ENCODE results near the gene OMP.
A peak's percentile ranks its signal among the peaks of the same experiment; 100 is the strongest.

The OMP gene

GRCh38 chr11:77090373-77091111 is 12.1 kb upstream of the OMP start:
- Histone ChIP-seq H3K27me3 (peaks cover 11% of the 10 kb centered on the region), H3K4me1 (ENCODE audit: control insufficient read depth in 1 of 2, insufficient read depth in 1 of 2, low read depth in 1 of 2, low read length in 1 of 2) (no peaks in the 10 kb centered on the region), H3K27ac (no peak overlapping the region), H3K36me3 (no peaks in the 10 kb centered on the region), H3K4me3 (ENCODE audit: low read depth in 1 of 2, low read length in 1 of 2) (no peak overlapping the region), H3K9me3 (no peaks in the 10 kb centered on the region)
- TF ChIP-seq CTCF (IDR thresholded peaks at IDR 0.05), result no peak

- H3K36me3 ChIP-seq, result no peaks in the 10 kb centered on the region
- peak; percentile 19 for TF ChIP-seq CTCF (IDR thresholded peaks at IDR 0.05)
These were observed 11.3 kb upstream of the OMP start for GRCh38 chr11:77091146-77091940.

GRCh38 chr11:77092382-77092781 is 10.3 kb upstream of the OMP start:
- Histone ChIP-seq H3K27ac (no peak overlapping the region), H3K27me3 (peaks cover 11% of the 10 kb centered on the region), H3K4me1 (ENCODE audit: control insufficient read depth in 1 of 2, insufficient read depth in 1 of 2, low read depth in 1 of 2, low read length in 1 of 2) (no peaks in the 10 kb centered on the region), H3K4me3 (ENCODE audit: low read depth in 1 of 2, low read length in 1 of 2) (no peak overlapping the region), H3K9me3 (no peaks in the 10 kb centered on the region), H3K36me3 (no peaks in the 10 kb centered on the region)
- TF ChIP-seq CTCF (IDR thresholded peaks at IDR 0.05), result no peak

More at GRCh38 chr11:77091146-77091940, 11.3 kb upstream of the OMP start:
- Histone ChIP-seq H3K4me3 (ENCODE audit: low read depth in 1 of 2, low read length in 1 of 2) (no peak overlapping the region), H3K27me3 (peaks cover 11% of the 10 kb centered on the region), H3K9me3 (no peaks in the 10 kb centered on the region), H3K4me1 (ENCODE audit: control insufficient read depth in 1 of 2, insufficient read depth in 1 of 2, low read depth in 1 of 2, low read length in 1 of 2) (no peaks in the 10 kb centered on the region), H3K27ac (no peak overlapping the region)

GRCh38 chr11:77093056-77093891 is 9.4 kb upstream of the OMP start:
- no peaks in the 10 kb centered on the region for H3K9me3 ChIP-seq
- H3K36me3 ChIP-seq, result no peaks in the 10 kb centered on the region
- peaks cover 11% of the 10 kb centered on the region for H3K27me3 ChIP-seq
- no peaks in the 10 kb centered on the region for H3K4me1 ChIP-seq (ENCODE audit: control insufficient read depth in 1 of 2, insufficient read depth in 1 of 2, low read depth in 1 of 2, low read length in 1 of 2)
- H3K27ac ChIP-seq, result no peak overlapping the region
- H3K4me3 ChIP-seq (ENCODE audit: low read depth in 1 of 2, low read length in 1 of 2), result no peak overlapping the region
- TF ChIP-seq CTCF (IDR thresholded peaks at IDR 0.05), result no peak

- no peak for TF ChIP-seq CTCF (IDR thresholded peaks at IDR 0.05)
- Histone ChIP-seq H3K4me3 (ENCODE audit: low read depth in 1 of 2, low read length in 1 of 2) (no peak overlapping the region), H3K36me3 (no peaks in the 10 kb centered on the region), H3K27me3 (peaks cover 11% of the 10 kb centered on the region), H3K4me1 (ENCODE audit: control insufficient read depth in 1 of 2, insufficient read depth in 1 of 2, low read depth in 1 of 2, low read length in 1 of 2) (no peaks in the 10 kb centered on the region), H3K27ac (no peak overlapping the region), H3K9me3 (no peaks in the 10 kb centered on the region)
These were observed 8.4 kb upstream of the OMP start for GRCh38 chr11:77093987-77094840.

All from neutrophil (primary cell).